Omental fat pad (tissue), 4 donors: ENCODE results near the gene KCTD5. TPM values are rescaled to one million over a fixed set of nuclear protein-coding genes. Genes with fewer than 3 reads are reported as not detected.

Source experiments
- ATAC-seq: fragments of 150-250 bp; one replicate; pipeline ENCODE4 v1.9.1; 2016; ENCODE audit warnings: mild to moderate bottlenecking, moderate library complexity; ENCODE audit not compliant: low FRiP score
- DNase-seq: peaks from one replicate; pipeline ENCODE4 v3.0.0-alpha.2; 2019; ENCODE audit warnings: low spot score
- total RNA-seq, 4 donors: library from RNA; depleted of rRNA; stranded (reverse); fragments of >200 nt; gene quantifications; one replicate each; pipeline ENCODE4 v1.1.0, GENCODE V29; 2016
- TF ChIP-seq, protein P1 (sequence below), 3 donors: fragments of 450-650 bp; IDR thresholded peaks; one replicate each; pipeline ENCODE4 v1.5.1; 2016 to 2017; ENCODE audit warnings: antibody characterized with exemption in 3 of 3, mild to moderate bottlenecking in 3 of 3, moderate library complexity in 2 of 3

KCTD5 gene
- total RNA-seq, 4 donors from 2014 or later = 10.9 to 21.1 (median 20.1) TPM

DNA sequence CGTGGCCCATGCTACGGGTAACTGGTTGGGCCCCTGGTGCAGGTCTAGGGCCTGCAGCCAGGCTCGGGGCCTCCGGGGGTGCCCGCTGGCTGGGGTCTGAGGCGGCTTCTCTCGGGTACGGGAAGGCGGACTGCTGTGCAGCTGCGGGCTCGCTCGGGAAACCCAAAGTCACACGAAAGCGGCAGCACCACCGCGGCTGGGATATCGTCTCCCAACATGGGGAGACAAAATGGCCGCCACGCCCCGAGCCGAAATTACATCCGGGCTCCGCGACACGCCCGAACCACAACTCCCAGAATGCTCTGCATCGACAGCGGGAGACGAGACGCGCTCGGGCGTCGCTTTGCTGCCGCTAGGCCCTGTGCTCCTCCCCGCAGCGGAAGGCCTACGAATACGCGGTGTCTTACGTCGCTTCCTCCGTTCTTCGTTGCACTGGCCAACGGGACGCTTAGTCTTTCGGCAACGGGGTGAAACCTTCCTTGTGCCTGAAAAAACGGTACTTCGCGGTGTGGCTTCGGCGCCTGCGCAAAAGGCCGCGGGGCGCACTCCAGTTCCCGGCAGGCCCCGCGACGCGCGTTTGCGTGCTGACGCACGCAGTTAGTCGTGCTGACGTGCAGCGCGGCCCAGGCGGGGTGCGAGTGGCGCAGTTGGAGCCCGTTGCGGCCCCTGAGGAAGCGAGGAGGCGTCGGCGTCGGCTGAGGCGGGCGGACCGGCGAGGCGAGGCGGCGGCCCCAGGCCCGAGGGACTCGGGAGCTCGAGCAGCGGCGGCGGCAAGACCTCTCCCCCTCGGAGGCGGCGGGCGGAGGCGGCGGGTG is 69.9 kb downstream of the KCTD5 start, which contains the start of gene SRRM2:
SRRM2 (plus strand) TSS at position 604 of the 815 bp plus-strand sequence. CDS start 3,727 bp downstream, outside the sequence.
- DNase-seq = peak; percentile 84
- ATAC-seq = peak; percentile 93
- TF ChIP-seq, protein P1, sequence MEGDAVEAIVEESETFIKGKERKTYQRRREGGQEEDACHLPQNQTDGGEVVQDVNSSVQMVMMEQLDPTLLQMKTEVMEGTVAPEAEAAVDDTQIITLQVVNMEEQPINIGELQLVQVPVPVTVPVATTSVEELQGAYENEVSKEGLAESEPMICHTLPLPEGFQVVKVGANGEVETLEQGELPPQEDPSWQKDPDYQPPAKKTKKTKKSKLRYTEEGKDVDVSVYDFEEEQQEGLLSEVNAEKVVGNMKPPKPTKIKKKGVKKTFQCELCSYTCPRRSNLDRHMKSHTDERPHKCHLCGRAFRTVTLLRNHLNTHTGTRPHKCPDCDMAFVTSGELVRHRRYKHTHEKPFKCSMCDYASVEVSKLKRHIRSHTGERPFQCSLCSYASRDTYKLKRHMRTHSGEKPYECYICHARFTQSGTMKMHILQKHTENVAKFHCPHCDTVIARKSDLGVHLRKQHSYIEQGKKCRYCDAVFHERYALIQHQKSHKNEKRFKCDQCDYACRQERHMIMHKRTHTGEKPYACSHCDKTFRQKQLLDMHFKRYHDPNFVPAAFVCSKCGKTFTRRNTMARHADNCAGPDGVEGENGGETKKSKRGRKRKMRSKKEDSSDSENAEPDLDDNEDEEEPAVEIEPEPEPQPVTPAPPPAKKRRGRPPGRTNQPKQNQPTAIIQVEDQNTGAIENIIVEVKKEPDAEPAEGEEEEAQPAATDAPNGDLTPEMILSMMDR (IDR thresholded peaks at IDR 0.05) = no peak

DNA sequence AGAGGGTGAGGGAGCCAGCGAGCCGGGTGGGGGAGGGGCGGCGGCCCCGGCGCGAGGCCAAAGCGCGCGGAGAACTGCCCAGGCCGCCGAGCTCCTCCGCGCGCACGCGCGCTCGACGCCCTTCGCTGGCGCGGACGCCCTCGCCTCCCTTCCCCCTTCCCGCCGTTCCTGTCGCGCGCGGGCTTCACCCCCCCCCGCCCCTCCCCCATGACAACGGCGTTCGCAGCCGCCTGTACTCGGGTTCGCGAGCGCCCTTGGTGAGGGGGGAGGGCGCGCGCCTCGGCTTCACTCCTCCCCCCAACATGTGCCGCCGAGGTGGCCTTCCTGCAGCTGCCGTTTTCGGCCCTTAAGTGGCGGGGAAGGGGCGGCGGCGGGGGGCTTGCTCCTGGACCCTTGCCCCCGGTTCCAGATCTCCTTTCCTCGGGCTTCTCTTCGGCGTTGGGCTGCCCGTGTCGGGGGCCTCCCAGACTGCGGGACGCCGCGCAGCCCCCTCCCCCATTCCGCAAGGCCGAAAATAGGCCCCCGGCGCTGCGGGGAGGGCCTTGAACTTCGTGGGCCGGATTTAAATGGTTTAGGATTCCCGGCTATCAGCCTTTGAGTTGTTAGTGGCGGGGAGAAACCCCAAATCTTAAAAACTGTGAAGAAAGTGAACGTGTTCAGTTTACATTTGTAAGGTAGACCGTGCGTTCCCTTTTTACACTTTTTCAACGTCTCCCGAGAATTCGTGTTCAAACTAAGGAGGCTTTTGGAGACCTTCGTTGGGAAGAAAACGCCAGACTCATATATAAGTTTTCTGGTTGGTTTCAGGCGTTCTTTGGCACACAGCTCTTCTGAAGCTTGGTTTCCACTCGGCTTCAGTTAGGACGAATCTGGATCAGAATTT is 70.8 kb downstream of the KCTD5 start:
- ATAC-seq = peak; percentile 85
- DNase-seq = no peak
- TF ChIP-seq, protein P1 (IDR thresholded peaks at IDR 0.05) = no peak

DNA sequence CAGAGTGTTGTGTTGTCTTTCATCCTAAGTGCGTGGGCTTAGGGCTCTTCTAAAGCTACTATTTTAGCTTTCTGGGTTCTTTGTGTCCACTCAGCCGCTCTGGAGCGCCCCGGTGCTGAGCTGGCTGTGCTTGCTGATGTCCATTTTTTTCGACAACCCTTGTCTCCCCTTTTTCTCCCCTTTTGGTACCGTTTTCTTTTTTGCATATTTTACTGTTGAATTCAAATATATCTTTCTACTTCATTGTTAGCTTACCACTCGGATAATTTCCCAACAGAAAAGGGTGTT is 71.4 kb downstream of the KCTD5 start:
- ATAC-seq = no peak
- TF ChIP-seq, protein P1 (IDR thresholded peaks at IDR 0.05) = no peak
- DNase-seq = no peak

DNA sequence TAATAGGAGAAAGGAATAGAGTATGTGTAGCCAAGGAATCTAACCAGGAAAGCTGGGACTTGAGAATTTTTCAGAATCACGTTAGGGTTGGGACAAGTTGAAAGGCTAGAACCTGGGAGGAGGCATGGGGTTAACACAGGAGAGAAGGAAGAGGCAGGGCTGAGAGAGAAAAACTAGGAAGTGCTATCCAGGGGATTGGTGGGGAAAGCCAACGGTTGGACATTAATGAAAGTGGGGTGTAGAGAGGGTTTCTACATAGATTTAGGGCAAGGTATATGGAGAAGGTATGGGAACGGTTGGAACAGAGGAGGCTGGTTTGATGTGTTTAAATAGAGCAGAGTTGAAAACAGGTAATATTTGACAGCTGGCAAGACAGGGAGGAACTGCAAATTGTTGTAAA is 72.8 kb downstream of the KCTD5 start:
- TF ChIP-seq, protein P1 (IDR thresholded peaks at IDR 0.05) = no peak
- ATAC-seq (no peak), DNase-seq (no peak)

DNA sequence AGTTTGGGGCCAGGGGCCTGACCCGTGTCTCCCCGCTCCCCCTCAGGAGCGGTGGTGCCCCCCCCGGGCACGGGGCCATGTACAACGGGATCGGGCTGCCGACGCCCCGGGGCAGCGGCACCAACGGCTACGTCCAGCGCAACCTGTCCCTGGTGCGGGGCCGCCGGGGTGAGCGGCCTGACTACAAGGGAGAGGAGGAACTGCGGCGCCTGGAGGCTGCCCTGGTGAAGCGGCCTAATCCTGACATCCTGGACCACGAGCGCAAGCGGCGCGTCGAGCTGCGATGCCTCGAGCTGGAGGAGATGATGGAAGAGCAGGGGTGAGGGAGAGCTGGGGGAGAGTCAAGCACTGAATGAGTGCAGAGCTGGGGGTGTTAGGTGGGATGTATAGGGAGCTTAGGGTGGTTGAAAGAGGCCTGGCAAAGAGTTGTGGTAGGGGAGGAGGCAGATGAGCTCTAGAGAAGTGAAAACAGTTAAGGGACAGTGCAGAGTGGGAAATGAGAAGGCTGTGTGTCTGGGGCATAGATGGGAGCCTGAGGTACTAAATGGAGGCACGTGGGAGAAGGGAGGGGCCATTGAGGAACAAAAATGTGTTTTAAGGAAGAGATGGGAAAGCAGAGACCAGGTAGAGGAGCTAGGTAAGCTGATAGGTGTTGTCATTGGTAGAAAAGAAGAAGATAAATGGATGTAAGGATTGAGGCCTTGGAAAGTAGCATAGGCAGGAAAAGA is 74.1 kb downstream of the KCTD5 start:
- TF ChIP-seq, protein P1 (IDR thresholded peaks at IDR 0.05) = no peak
- DNase-seq (no peak), ATAC-seq (no peak)

DNA sequence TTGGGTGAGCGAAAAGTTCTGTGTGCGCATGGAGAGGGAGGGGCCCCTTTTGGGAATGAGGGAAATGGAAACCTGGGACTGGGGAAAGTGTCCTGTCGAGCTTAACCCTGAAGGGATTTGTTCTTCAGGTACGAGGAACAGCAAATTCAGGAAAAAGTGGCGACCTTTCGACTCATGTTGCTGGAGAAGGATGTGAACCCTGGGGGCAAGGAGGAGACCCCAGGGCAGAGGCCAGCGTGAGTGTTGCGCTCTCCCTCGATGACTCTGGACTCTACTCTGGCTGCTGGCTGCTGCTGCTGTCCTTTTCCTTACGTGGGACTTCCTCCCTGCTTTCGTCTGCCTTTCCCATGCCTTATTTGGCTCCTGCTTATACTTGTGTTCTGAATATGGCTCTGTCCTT is 75.0 kb downstream of the KCTD5 start:
- TF ChIP-seq, protein P1 (IDR thresholded peaks at IDR 0.05) = no peak
- ATAC-seq (no peak), DNase-seq (no peak)

Other genes with a start within 250 kb of the KCTD5 start
- 1 to 10 TPM in 1 of 4 donors, under 1 TPM in 1, not detected in 2; 0.50 to 1.1 TPM for gene TEDC2, start 222.4 kb upstream of the KCTD5 start, total RNA-seq
- gene NTN3, start 211.2 kb upstream of the KCTD5 start, total RNA-seq = under 1 TPM in 2 of 4 donors, not detected in 2; 0.28 to 0.44 TPM
- 10 to 100 TPM; 10.4 to 19.4 (median 13.0) TPM for gene TBC1D24, start 207.4 kb upstream of the KCTD5 start, total RNA-seq
- 100 to 1,000 TPM in 1 of 4 donors, 10 to 100 TPM in 3; 43.5 to 113 (median 67.9) TPM for gene ATP6V0C, start 168.6 kb upstream of the KCTD5 start, total RNA-seq
- 10 to 100 TPM; 26.7 to 35.9 (median 30.7) TPM for gene AMDHD2, start 162.2 kb upstream of the KCTD5 start, total RNA-seq
- not detected for gene CEMP1, start 151.1 kb upstream of the KCTD5 start, total RNA-seq
- gene PDPK1, start 144.5 kb upstream of the KCTD5 start, total RNA-seq = 10 to 100 TPM; 22.2 to 34.5 (median 25.6) TPM
- 1 to 10 TPM in 2 of 4 donors, under 1 TPM in 2; 0.65 to 1.2 (median 1.0) TPM for gene PRSS27, start 37.7 kb downstream of the KCTD5 start, total RNA-seq
- gene SRRM2, start 70.1 kb downstream of the KCTD5 start, total RNA-seq = 100 to 1,000 TPM; 230 to 465 (median 368) TPM
- 100 to 1,000 TPM; 181 to 341 (median 323) TPM for gene ELOB, start 94.8 kb downstream of the KCTD5 start, total RNA-seq
- not detected for gene PRSS33, start 105.0 kb downstream of the KCTD5 start, total RNA-seq
- gene PRSS41, start 115.9 kb downstream of the KCTD5 start, total RNA-seq = not detected
- gene PRSS21, start 134.7 kb downstream of the KCTD5 start, total RNA-seq = 1 to 10 TPM in 1 of 4 donors, under 1 TPM in 1, not detected in 2; 0.65 to 1.0 TPM
- gene ZG16B, start 147.8 kb downstream of the KCTD5 start, total RNA-seq = 1 to 10 TPM in 1 of 4 donors, not detected in 3; 1.0 TPM
- not detected for gene PRSS22, start 175.6 kb downstream of the KCTD5 start, total RNA-seq
- 10 to 100 TPM; 22.1 to 78.7 (median 37.3) TPM for gene FLYWCH2, start 200.7 kb downstream of the KCTD5 start, total RNA-seq
- 10 to 100 TPM; 14.8 to 45.6 (median 26.6) TPM for gene FLYWCH1, start 229.4 kb downstream of the KCTD5 start, total RNA-seq